Raji (cell line): ENCODE measurements around the gene ROS1.

Experiments used
- POLR2A ChIP-seq: IDR thresholded peaks from 2 replicates; pipeline ENCODE4 v1.6.1; 2011; ENCODE audit warnings: low read depth, low read length, control low read depth; ENCODE audit not compliant: insufficient read depth

Gene ROS1

DNA sequence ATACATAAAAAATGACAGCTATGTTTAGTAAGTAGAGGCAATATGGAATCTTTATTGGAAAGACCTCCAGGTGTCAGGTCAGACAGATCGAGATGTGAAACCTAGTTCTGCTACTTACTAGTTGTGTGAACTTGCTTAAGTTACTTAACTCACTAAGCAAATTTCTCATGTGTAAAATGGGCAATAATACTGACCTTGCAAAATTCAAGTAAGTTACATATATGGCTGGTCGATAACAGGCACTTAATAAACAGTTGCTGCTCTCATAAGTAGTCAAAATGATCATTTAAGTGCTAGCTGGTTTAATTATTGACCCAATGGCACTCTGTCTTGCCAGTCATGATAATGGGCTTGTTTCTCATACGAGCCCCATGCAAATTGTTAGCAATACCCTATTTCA lies 114.4 kb downstream of the ROS1 start:
- TF ChIP-seq POLR2A = no peak

DNA sequence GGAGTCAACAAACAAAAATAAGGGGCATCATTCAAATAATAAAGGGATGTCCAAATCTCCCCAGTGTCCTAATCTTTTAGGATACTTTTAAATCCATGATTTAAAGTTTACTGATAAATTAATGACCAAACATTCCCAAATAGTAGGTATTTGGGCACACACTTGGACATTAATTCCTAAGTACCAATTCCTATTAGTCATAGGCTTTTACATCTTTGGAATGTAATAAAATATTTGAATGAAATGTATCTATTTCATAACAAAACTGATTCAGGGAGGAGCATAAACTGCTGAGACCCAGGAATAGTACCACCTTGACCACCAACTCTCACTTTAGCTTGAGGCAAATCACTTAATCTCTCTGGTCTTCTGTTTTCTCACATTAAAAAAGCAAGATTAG lies 116.1 kb downstream of the ROS1 start:
- no peak for TF ChIP-seq POLR2A

DNA sequence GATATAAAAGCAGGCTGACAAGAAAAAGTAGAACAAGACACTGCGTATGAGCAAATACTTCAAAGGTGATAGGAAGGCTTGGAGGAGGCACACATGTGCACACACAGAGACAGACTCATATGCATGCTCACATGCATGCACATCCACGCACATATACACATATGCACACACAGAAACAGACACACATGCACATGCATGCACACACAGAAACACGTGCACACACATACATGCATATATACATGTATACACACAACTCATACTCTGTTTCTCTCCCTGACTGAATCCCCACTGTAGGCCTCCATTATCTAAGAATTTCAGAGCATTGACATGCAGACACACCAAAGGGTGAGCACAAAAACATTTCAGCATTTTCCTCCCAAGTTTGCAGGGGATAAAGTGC lies 116.7 kb downstream of the ROS1 start:
- no peak for TF ChIP-seq POLR2A

DNA sequence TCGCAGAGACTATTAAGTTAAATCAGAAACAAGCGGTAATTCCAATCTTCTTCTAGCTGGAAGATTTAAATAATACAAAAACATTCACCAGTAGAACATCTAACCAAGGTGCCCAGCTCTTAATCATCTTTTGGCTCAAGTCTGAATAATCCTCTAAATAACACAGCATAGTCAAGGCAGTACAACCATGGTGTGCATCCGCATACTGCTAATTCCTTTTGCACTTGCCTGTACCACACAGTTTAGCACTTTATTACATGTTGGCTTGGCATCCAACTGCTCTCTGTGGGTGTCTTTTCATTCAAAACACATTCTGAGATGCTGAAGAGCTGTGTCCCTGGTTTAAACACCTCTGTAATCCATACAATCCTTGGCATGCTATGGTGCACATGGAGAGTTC lies 118.1 kb downstream of the ROS1 start:
- no peak for TF ChIP-seq POLR2A

DNA sequence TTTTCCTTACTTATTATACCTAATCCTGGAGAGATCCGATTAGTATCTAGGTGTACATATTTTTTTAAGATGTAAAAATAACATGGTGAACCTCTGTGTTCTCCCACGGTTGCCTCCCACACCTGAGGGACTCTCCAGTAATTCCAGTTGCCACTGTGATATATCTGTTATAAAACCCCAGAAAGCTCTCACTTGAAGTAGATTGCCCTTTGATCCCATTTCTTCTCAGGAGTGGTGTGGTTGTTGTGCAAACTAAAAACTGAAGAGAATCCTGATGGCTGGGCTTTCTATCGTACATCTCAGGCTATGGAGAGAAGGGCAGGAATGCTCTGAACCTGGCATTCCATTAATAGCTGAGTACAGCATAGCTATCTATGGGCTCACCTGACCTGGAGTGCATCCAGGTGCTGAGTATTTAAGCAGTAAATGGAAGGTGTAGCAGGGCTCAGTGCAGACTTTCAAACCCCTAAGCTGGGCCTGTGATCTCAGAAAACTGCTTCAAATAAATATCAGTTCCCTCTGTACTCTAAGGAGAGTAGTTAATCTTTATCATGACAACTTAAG lies 119.4 kb downstream of the ROS1 start:
- TF ChIP-seq POLR2A = no peak

DNA sequence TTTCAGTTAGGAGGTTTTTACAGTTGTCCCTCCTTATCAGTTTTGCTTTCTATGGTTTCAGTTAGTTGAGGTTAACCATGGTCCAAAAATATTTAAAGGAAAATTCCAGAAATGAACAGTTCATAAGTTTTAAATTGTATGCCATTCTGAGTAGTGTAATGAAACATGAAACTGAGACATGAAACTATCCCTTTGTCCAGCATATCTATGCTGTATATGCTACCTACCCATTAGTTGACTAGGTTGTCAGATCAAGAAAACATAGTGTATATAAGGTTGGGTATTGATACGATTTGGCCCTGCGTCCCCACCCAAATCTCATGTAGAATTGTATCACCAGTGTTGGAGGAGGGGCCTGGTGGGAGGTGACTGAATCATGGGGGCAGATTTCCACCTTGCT lies 121.3 kb downstream of the ROS1 start:
- TF ChIP-seq POLR2A = no peak

DNA sequence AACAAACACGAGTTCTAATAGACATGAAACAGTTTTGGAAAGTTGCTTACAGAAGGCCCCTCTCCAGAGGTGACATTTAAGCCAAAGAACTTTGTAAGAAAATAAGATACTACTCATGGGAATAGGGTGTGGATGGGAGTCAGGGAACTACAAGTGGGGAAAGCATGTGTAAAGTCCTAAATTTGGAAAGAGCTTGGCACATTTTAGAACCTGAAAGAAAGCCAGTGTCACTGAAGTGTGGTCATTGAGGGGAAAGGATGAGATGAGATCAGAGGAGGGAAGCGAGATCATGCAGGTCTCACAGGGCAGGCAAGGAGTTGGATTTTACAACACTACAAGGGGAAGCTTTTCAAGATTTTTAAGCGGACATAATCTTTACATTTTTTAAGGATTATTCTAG lies 122.4 kb downstream of the ROS1 start:
- TF ChIP-seq POLR2A = no peak

DNA sequence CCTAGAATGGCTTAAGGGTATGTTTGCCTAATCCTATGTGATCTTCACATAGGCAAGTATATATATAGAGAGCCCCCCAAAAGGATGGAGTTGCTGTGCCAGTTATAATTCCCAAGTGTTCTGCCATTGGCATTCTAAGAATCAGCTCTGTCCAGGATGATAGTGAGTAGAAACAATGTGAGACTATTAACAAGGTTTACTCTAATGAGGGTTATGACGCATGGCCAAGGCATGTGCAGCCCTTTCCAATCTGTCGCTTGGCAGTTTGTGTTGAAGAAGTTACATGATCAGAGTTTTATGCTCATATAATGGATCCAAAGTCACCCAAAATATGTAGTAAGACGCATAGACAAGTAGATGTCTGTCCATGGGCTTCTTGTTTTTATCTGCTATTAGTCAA lies 126.8 kb downstream of the ROS1 start:
- no peak for TF ChIP-seq POLR2A

DNA sequence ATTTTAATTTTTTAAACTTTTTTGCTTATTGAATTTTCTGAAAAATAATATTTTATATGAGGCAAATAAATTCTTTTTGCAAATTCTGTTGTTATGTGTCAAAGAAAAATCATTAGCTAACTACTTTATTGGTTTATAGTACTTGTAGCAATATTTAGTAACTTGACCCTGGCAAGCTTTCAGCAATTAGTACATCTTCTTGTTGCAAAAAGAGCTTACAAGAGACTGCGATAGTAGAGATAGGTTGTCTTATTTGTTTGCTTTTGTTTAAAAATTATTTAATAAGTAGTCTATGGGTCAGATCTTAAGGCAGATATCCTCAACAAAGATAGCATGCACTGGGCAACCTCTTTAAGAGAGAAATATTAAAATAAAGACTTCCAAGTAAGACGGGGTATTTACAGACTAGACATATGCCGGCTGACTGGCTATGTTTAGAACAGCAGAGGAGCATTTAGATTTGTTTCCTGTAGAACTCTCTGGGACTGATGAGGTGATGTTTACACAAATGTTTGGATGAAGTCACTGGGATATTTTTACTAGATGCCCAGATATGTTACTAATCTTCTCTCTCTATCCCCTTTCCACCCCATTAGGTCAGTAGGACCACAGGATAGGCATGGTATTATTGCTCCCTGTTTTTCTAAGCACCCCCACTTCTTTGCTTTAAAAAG lies 135.4 kb downstream of the ROS1 start:
- TF ChIP-seq POLR2A = no peak

DNA sequence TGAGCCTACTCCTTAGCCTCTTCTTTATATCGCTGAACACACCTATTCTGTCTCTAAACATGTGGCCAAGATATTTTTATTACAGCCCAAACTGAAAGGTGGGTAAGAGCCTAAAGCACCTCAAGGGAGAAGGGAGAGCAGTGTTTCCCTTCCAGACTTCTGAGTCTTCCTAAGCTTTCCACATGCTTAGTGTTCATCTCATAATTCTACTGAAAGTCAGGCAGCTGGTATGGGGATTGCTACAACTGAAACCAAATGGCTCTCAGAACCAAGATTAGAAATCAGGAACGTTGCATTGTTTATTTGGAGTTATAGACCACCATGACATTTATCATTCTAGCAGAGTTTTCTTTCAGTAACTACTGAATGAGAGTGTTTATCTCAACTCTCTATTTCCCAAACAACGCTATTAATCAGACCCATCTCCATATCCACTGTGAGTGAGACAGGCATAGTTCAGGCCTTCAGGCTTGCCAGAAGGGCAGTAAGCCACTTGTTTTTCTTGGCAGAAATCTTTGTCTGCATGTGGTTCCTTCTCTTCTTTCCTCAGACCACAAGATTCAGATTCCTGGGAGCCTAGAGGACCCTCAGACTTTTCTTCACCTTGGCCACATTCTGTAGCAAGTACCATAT lies 137.5 kb downstream of the ROS1 start:
- no peak for TF ChIP-seq POLR2A

DNA sequence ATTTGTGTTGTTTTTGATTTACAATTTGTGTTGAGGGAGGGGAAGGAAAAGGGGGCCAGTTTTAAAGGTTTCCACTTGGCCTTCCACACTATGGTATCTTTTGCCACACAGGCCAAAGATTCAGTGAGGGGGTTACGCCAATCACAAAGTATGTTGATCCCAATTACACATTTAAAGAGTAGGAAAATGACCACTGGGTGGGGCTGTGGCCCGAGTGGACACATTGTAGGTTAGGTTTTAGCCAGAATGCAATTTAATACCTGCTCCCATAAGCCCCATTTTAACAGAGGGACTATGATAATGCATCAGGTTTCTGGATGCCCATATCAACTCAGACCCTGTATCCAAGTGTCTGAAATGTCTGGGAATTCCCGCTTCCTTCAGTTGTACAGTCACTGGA lies 144.8 kb downstream of the ROS1 start:
- TF ChIP-seq POLR2A = no peak

DNA sequence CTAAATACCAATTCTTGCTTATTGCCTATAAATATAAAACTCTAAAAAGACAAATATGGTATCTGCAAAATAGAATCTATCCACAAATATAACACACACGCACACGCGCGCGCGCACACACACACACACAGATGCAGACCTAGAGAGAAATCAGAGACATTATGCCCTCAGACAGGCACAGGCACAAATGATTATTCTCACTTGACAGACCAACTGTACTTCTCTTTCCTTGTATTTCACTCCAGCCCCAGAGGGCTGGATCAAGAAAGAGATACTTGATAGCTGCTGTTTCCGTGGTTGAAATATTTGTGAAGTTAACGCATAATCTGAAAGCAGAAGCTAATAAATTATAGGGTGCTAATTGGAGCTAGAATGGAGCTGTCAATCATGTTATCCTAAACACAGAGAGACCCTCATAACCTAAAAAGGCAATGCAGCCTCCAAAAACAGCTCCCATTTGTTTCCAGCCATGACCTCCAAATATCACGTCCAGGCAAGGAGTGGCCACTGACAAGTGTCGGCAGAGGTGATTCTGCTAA lies 148.9 kb downstream of the ROS1 start:
- TF ChIP-seq POLR2A = no peak

DNA sequence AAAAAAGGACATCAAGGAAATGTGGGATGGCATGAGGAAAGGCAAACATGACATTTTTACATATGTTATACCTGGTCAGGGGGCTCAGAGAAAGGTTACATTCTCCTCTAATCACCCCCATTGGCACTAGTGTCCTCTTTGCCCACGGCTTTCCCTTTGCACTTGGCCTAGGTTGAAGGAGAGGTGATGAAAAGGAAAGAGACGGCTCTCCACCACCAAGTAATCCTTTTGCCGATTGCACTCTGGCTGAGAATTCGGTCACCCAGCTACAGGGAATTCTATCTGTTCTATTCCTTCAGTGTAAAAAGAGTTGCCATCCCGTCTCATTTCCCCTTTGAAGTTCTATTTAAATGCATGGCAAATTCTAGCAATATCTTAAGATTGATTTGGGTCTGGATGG lies 150.0 kb downstream of the ROS1 start:
- TF ChIP-seq POLR2A = no peak

DNA sequence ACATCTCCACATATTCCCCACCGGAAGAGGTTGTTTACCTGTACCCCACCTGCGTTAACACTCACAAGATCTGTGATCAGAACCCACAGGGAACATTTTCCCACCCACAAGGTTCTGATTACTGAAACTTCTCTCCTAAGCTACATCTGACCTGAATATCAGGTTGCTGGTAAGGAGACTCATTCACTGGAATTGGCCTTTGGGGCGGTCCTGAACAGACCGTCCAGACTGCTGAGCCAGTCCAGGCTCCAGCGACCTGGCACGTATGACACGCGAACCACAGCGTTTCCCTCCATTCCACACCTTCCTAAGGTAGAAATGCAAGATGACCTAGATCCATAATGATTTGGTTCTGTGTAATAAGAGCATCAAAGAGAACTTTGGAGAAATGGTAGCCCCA lies 150.5 kb downstream of the ROS1 start:
- TF ChIP-seq POLR2A = no peak

DNA sequence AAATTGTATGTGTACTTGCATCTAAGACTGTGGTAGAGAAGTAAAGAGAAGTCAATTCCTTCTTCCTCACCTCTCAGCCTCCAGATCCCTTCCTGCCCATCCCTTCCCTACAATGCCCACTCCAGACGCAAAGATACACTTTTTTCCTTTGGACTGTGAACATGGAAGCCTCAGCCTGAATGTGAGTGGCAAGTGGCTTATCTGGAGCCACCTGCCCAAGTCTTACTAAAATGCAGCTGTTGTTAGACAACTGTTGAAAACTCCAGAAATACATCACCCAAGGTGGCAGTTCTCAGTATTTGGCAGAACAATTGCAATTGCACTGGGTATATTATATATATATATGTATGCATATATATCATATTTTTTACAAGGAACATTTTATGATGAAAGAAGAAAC lies 152.9 kb downstream of the ROS1 start:
- TF ChIP-seq POLR2A = no peak
